ENCODE measurements around the gene USP35. TPM values are rescaled to one million over a fixed set of nuclear protein-coding genes. Genes with fewer than 3 reads are reported as not detected.

USP35 gene
- total RNA-seq, 6 donors from 2014 or later: 5.8 to 37.7 (median 8.0) TPM

DNA sequence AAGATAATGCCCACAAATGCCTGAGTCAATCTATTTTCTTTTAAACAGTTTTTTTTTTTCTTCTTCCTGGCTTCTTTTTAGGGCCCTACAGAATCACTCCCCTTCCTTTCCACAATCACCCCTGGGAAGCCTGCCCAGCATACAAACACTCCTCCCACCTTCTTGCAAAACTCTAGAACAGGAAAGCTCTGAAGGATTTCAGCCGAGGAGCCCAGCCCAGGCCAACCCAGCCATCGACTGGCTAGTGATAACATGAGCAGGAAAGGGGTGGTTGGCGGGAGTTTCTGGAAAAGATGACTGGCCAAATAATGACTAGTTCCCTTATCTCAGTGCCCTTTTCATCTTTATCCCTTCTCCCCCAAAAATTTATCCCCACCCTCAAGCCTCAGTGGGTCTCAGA is 68.2 kb downstream of the USP35 start:
- peaks cover 15 to 31% (median 23%) of the 10 kb centered on the region in 4 donors for H3K4me1 ChIP-seq
- WGBS, 2 donors: 6 to 8% methylated on average over 3 of the region's 3 CpGs
- H3K36me3 ChIP-seq: no peaks in the 10 kb centered on the region
- peak; percentile 91 to 95 for ATAC-seq (ENCODE audit: low FRiP score in 2 of 2)
- H3K27me3 ChIP-seq: no peaks in the 10 kb centered on the region
- H3K4me3 ChIP-seq: no peak overlapping the region
- peak in 1 of 2 donors; percentile 90 for DNase-seq
- TF ChIP-seq POLR2A (IDR thresholded peaks at IDR 0.05) (no peak), EP300 (IDR thresholded peaks at IDR 0.05) (peak in 1 of 4 donors; percentile 27), POLR2AphosphoS5 (IDR thresholded peaks at IDR 0.05) (peak in 1 of 2 donors; percentile 43)
- peak overlapping the region; percentile 42 to 82 (median 74) for H3K27ac ChIP-seq
- H3K9me3 ChIP-seq: no peaks in the 10 kb centered on the region

GRCh38 chr11:78257654-78258053 is 68.9 kb downstream of the USP35 start:
- DNase-seq: no peak
- TF ChIP-seq EP300 (IDR thresholded peaks at IDR 0.05) (no peak), POLR2A (IDR thresholded peaks at IDR 0.05) (no peak)
- no peak for ATAC-seq (ENCODE audit: low FRiP score in 2 of 2)

DNA sequence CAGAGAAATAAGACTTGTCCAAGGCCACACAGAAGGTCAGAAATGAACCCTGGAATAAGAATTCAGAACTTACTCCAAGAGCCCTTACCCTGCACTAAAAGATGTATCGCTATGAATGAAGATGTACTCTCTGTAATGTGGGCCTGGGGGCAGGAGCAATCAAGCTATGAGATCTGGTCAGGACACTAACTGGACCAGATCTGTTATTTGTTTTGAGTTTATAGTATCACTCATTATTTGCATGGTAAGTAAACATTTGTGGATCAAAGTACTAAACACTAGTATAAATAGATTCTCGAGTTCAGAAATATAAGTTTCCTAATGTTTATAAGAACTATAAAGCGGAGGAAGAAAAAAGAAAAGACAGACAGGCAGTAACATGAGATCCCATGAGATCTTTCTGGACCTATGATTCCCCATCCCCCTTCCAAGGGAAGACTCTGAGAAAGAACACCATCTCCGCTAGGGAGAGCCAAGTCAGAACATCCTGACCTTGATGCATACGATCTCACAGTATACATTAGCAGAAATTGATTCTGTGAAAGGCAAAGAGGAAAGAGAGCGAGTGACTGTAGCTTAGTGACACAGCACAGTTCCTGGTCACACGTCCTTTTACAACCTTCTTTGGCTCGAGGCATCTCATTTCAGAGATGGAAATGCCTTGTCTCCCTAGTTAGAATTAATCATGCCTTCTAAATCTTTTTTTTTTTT is 71.2 kb downstream of the USP35 start:
- peaks cover 15 to 37% (median 20%) of the 10 kb centered on the region in 4 donors for H3K4me1 ChIP-seq
- no peaks in the 10 kb centered on the region for H3K27me3 ChIP-seq
- TF ChIP-seq EP300 (IDR thresholded peaks at IDR 0.05) (no peak), POLR2AphosphoS5 (IDR thresholded peaks at IDR 0.05) (no peak), POLR2A (IDR thresholded peaks at IDR 0.05) (no peak), CTCF (IDR thresholded peaks at IDR 0.05) (no peak)
- H3K4me3 ChIP-seq: no peak overlapping the region
- no peaks in the 10 kb centered on the region for H3K36me3 ChIP-seq
- 78 to 80% methylated on average over 8 of the region's 8 CpGs for WGBS, 2 donors
- DNase-seq (no peak), ATAC-seq (ENCODE audit: low FRiP score in 2 of 2) (no peak)
- H3K27ac ChIP-seq: peak overlapping the region in 1 of 4 donors; percentile 3
- no peaks in the 10 kb centered on the region for H3K9me3 ChIP-seq

More at GRCh38 chr11:78257654-78258053, 68.9 kb downstream of the USP35 start:
- 79 to 80% methylated on average over 3 of the region's 3 CpGs for WGBS, 2 donors
- Histone ChIP-seq H3K9me3 (no peaks in the 10 kb centered on the region), H3K36me3 (no peaks in the 10 kb centered on the region), H3K4me3 (no peak overlapping the region), H3K4me1 (peaks cover 15 to 37% (median 20%) of the 10 kb centered on the region in 4 donors), H3K27ac (peak overlapping the region; percentile 42 to 82 (median 74)), H3K27me3 (no peaks in the 10 kb centered on the region)

DNA sequence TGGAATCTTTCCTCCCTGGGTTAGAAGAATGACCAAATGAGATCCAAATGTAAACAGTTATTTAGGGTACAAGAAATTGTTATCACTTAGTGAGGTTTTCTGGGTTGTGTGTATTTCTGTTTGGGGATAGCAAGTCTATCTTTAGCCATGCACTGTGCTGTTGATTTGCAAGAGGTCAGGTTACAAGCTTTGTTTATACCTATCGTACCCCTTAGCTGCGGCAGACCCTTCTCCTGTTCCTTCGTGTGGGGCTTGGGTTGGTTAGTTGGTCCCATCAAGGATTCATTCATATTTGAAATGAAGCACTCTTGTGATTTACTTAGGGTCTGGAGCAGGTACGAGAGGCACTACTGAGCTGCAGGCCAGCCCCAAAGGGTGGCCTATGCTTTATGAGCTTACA is 72.6 kb downstream of the USP35 start:
- DNase-seq: no peak
- ATAC-seq (ENCODE audit: low FRiP score in 2 of 2): no peak
- Histone ChIP-seq H3K36me3 (no peaks in the 10 kb centered on the region), H3K27ac (no peak overlapping the region), H3K4me1 (peaks cover 15 to 34% (median 18%) of the 10 kb centered on the region in 4 donors), H3K27me3 (no peaks in the 10 kb centered on the region), H3K9me3 (no peaks in the 10 kb centered on the region), H3K4me3 (no peak overlapping the region)
- TF ChIP-seq CTCF (IDR thresholded peaks at IDR 0.05) (no peak), POLR2AphosphoS5 (IDR thresholded peaks at IDR 0.05) (no peak)
- 56 to 68% methylated on average over 4 of the region's 4 CpGs for WGBS, 2 donors

DNA sequence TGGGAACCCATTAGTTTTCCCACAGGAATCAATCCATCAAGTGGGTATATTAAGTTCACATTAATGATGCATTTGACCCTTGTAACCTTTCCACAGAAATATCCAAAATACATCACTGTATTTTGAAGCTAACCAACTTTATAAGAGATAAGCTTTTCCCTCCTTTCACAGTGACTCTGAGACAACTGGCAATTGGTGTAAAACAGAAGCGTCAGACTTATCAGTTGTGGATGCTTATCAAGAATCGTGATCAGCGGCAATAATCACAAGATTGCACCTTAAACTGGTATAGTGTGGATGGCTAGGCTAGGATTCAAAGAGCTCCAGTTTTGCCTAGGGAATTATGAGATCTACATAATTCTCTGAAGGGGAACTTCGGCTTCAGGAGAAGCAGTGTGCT is 73.1 kb downstream of the USP35 start:
- 91 to 96% methylated on average over 4 of the region's 4 CpGs for WGBS, 2 donors
- Histone ChIP-seq H3K36me3 (no peaks in the 10 kb centered on the region), H3K27ac (no peak overlapping the region), H3K9me3 (no peaks in the 10 kb centered on the region), H3K4me3 (no peak overlapping the region), H3K27me3 (no peaks in the 10 kb centered on the region), H3K4me1 (peaks cover 12 to 34% (median 15%) of the 10 kb centered on the region in 4 donors)
- ATAC-seq (ENCODE audit: low FRiP score in 2 of 2): no peak
- no peak for DNase-seq
- TF ChIP-seq POLR2A (IDR thresholded peaks at IDR 0.05) (no peak), EP300 (IDR thresholded peaks at IDR 0.05) (no peak), POLR2AphosphoS5 (IDR thresholded peaks at IDR 0.05) (no peak), CTCF (IDR thresholded peaks at IDR 0.05) (no peak)

- TF ChIP-seq EP300 (IDR thresholded peaks at IDR 0.05) (no peak), POLR2AphosphoS5 (IDR thresholded peaks at IDR 0.05) (no peak), CTCF (IDR thresholded peaks at IDR 0.05) (no peak), POLR2A (IDR thresholded peaks at IDR 0.05) (no peak)
- peaks cover 11 to 33% (median 13%) of the 10 kb centered on the region in 4 donors for H3K4me1 ChIP-seq
- WGBS, 2 donors: 88 to 91% methylated on average over 5 of the region's 5 CpGs
- no peak overlapping the region for H3K27ac ChIP-seq
- no peaks in the 10 kb centered on the region for H3K9me3 ChIP-seq
- H3K36me3 ChIP-seq: no peaks in the 10 kb centered on the region
- H3K27me3 ChIP-seq: no peaks in the 10 kb centered on the region
- no peak overlapping the region for H3K4me3 ChIP-seq
- no peak for ATAC-seq (ENCODE audit: low FRiP score in 2 of 2)
- DNase-seq: no peak
Observed at GRCh38 chr11:78262238-78262637, 73.5 kb downstream of the USP35 start.

Data from upper lobe of left lung (tissue), 6 donors.